ENCODE data around the gene OLFML2A.
A peak's percentile ranks its signal among the peaks of the same experiment; 100 is the strongest.

- TF ChIP-seq CTCF (IDR thresholded peaks at IDR 0.05; ENCODE audit: insufficient read depth, low read length), result no peak
- no peak for TF ChIP-seq POLR2AphosphoS5 (IDR thresholded peaks at IDR 0.05; ENCODE audit: low read depth)
- TF ChIP-seq, protein P1, sequence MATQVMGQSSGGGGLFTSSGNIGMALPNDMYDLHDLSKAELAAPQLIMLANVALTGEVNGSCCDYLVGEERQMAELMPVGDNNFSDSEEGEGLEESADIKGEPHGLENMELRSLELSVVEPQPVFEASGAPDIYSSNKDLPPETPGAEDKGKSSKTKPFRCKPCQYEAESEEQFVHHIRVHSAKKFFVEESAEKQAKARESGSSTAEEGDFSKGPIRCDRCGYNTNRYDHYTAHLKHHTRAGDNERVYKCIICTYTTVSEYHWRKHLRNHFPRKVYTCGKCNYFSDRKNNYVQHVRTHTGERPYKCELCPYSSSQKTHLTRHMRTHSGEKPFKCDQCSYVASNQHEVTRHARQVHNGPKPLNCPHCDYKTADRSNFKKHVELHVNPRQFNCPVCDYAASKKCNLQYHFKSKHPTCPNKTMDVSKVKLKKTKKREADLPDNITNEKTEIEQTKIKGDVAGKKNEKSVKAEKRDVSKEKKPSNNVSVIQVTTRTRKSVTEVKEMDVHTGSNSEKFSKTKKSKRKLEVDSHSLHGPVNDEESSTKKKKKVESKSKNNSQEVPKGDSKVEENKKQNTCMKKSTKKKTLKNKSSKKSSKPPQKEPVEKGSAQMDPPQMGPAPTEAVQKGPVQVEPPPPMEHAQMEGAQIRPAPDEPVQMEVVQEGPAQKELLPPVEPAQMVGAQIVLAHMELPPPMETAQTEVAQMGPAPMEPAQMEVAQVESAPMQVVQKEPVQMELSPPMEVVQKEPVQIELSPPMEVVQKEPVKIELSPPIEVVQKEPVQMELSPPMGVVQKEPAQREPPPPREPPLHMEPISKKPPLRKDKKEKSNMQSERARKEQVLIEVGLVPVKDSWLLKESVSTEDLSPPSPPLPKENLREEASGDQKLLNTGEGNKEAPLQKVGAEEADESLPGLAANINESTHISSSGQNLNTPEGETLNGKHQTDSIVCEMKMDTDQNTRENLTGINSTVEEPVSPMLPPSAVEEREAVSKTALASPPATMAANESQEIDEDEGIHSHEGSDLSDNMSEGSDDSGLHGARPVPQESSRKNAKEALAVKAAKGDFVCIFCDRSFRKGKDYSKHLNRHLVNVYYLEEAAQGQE (IDR thresholded peaks at IDR 0.05; ENCODE audit: insufficient replicate concordance, low read depth), result no peak
- TF ChIP-seq SPI1 (IDR thresholded peaks at IDR 0.05; ENCODE audit: borderline replicate concordance, low read depth), result peak; percentile 7; the same call in 1 of the 2 replicates
These were observed 35.8 kb upstream of the OLFML2A start for GRCh38 chr9:124741149-124741548.

Measured in HL-60 (cell line).